T-cell (primary cell): ENCODE results near the gene VTI1A. TPM values are rescaled to one million over a fixed set of nuclear protein-coding genes. Genes with fewer than 3 reads are reported as not detected.
"Not testable (repeated sequence)": the region's sequence is repeated elsewhere in the genome, so short reads cannot be mapped to it uniquely, and the experiment has no call there.

Experiments
- ATAC-seq, 4 experiments: fragments of 200-7000 bp in 3 of 4; fragments of 150-1000 bp in 1 of 4; cut with Tn5 transposase; replicated peaks in 1 of 4; 1 replicate in 3 of 4; 2 replicates in 1 of 4; pipeline ENCODE4 v1.10.0; 2021; ENCODE audit warnings: moderate library complexity in 3 of 4, mild to moderate bottlenecking in 2 of 4, moderate number of reproducible peaks in 1 of 4
- CTCF ChIA-PET, 2 donors: fragments of 300-600 bp; sonication (Branson Sonifier 250); formaldehyde crosslinking; loops; one replicate each; lab custom pipeline; 2022; ENCODE audit warnings: antibody characterized with exemption in 2 of 2; lab: Charles Lee
- POLR2A ChIA-PET, 2 donors: fragments of 300-600 bp; sonication (Branson Sonifier 250); formaldehyde crosslinking; loops; one replicate each; lab custom pipeline; 2022; ENCODE audit warnings: antibody characterized with exemption in 2 of 2; lab: Charles Lee
- DNase-seq, 35 experiments: peaks; one replicate each; pipeline versions ENCODE4 v3.0.0 to v3.0.0-alpha.2; 2013 to 2023
- H3K27ac ChIP-seq: one replicate; pipeline ENCODE4 v1.5.1; 2013; ENCODE audit warnings: low read length
- H3K27me3 ChIP-seq, 2 experiments: replicated peaks in 1 of 2; 1 replicate in 1 of 2; 2 replicates in 1 of 2; pipeline versions ENCODE4 v1.6.1 to v1.7.0; 2013; ENCODE audit warnings: low read length in 1 of 2, mixed read lengths in 1 of 2; ENCODE audit not compliant: control insufficient read depth in 2 of 2, insufficient read depth in 2 of 2; ENCODE audit errors: extremely low read depth in 1 of 2
- H3K36me3 ChIP-seq, 2 donors: 1 replicate in 1 of 2; 2 replicates in 1 of 2; pipeline versions ENCODE4 v1.6.1 to v1.7.0; 2013; ENCODE audit warnings: low read length in 1 of 2; ENCODE audit not compliant: control insufficient read depth in 2 of 2, insufficient read depth in 1 of 2; ENCODE audit errors: extremely low read depth in 1 of 2
- H3K4me1 ChIP-seq, 2 experiments: 1 replicate in 1 of 2; 2 replicates in 1 of 2; pipeline versions ENCODE4 v1.6.1 to v1.7.0; 2013; ENCODE audit warnings: low read length in 2 of 2, mixed read lengths in 1 of 2; ENCODE audit not compliant: insufficient read depth in 2 of 2, control insufficient read depth in 1 of 2; ENCODE audit errors: extremely low read depth in 1 of 2
- H3K4me3 ChIP-seq, 2 donors: 1 replicate in 1 of 2; 2 replicates in 1 of 2; pipeline versions ENCODE4 v1.5.1 to v1.7.0; 2013; ENCODE audit warnings: mild to moderate bottlenecking in 2 of 2, low read length in 1 of 2, moderate library complexity in 1 of 2; ENCODE audit not compliant: control insufficient read depth in 1 of 2; ENCODE audit errors: extremely low read depth in 1 of 2
- H3K9me3 ChIP-seq: 2 replicates; pipeline ENCODE4 v1.7.0; 2013
- H3K27ac Mint-ChIP-seq, 2 donors: one replicate each; pipeline ENCODE4 v1.8.0; 2020 to 2021; ENCODE audit warnings: mild to moderate bottlenecking in 2 of 2, mixed read lengths in 2 of 2
- H3K27me3 Mint-ChIP-seq, 2 donors: one replicate each; pipeline ENCODE4 v1.8.0; 2021 to 2022; ENCODE audit warnings: mixed read lengths in 2 of 2
- H3K36me3 Mint-ChIP-seq: one replicate; pipeline ENCODE4 v1.8.0; 2021; ENCODE audit warnings: mixed read lengths
- H3K4me1 Mint-ChIP-seq, 3 donors: one replicate each; pipeline ENCODE4 v1.8.0; 2020 to 2022; ENCODE audit warnings: mixed read lengths in 3 of 3, mild to moderate bottlenecking in 1 of 3
- H3K4me3 Mint-ChIP-seq, 3 donors: one replicate each; pipeline ENCODE4 v1.8.0; 2020 to 2022; ENCODE audit warnings: mild to moderate bottlenecking in 3 of 3, mixed read lengths in 3 of 3, moderate library complexity in 3 of 3
- H3K9me3 Mint-ChIP-seq, 3 donors: one replicate each; pipeline ENCODE4 v1.8.0; 2020 to 2022; ENCODE audit warnings: mixed read lengths in 3 of 3
- WGBS: methylation state at CpG from one replicate; pipeline ENCODE4 v1.1.5; 2013; ENCODE audit warnings: missing lambda C conversion rate; ENCODE audit not compliant: insufficient coverage; 5-methylcytosine and 5-hydroxymethylcytosine counted together
- total RNA-seq, 35 experiments: library from RNA in 6 of 35; stranded (reverse) in 6 of 35; fragments of 120-200 nt in 1 of 35; gene quantifications; one replicate each; pipeline versions ENCODE4 v1.2.1 to v1.2.4 and lab custom pipeline; 2013 to 2026

VTI1A gene
- total RNA-seq, 5 donors from 2014 or later (not counting 1 experiment from before 2014, with no cell fraction given), result 41.3 to 53.6 (median 43.5) TPM

GRCh38 chr10:112858986-112859651, 412.1 kb downstream of the VTI1A start:
- WGBS, result 56% methylated on average over 3 of the region's 10 CpGs
- H3K4me3 Mint-ChIP-seq, result no peak overlapping the region
- CTCF ChIA-PET, result no interaction called here

GRCh38 chr10:112859793-112860192, 412.8 kb downstream of the VTI1A start:
- ChIA-PET CTCF (no interaction called here), POLR2A (no interaction called here)
- no peaks in the 10 kb centered on the region for H3K27me3 ChIP-seq
- ATAC-seq (no peak), DNase-seq (no peak)
- 83% methylated on average over 4 of the region's 4 CpGs for WGBS
- H3K36me3 ChIP-seq, result no peaks in the 10 kb centered on the region
- Mint-ChIP-seq H3K4me1 (no peaks in the 10 kb centered on the region), H3K4me3 (no peak overlapping the region), H3K27me3 (no peaks in the 10 kb centered on the region), H3K27ac (no peak overlapping the region), H3K9me3 (peaks cover 0 to 10% (median 6%) of the 10 kb centered on the region in 3 donors), H3K36me3 (no peaks in the 10 kb centered on the region)
- H3K9me3 ChIP-seq, result no peaks in the 10 kb centered on the region
- H3K4me1 ChIP-seq, result no peaks in the 10 kb centered on the region
- H3K27ac ChIP-seq, result no peak overlapping the region
- no peak overlapping the region for H3K4me3 ChIP-seq

More at GRCh38 chr10:112858986-112859651, 412.1 kb downstream of the VTI1A start:
- no peak for ATAC-seq
- Mint-ChIP-seq H3K27ac (no peak overlapping the region), H3K36me3 (no peaks in the 10 kb centered on the region), H3K4me1 (no peaks in the 10 kb centered on the region), H3K9me3 (peaks cover 0 to 10% (median 5%) of the 10 kb centered on the region in 3 donors), H3K27me3 (no peaks in the 10 kb centered on the region)
- no peaks in the 10 kb centered on the region for H3K4me1 ChIP-seq
- no peaks in the 10 kb centered on the region for H3K36me3 ChIP-seq
- no peaks in the 10 kb centered on the region for H3K27me3 ChIP-seq
- H3K27ac ChIP-seq, result no peak overlapping the region
- no peak for DNase-seq
- no peaks in the 10 kb centered on the region for H3K9me3 ChIP-seq
- H3K4me3 ChIP-seq, result no peak overlapping the region
- POLR2A ChIA-PET, result no interaction called here

GRCh38 chr10:112863461-112863860, 416.4 kb downstream of the VTI1A start:
- not testable (repeated sequence) for H3K36me3 ChIP-seq, H3K9me3 ChIP-seq, H3K4me1 ChIP-seq, DNase-seq, H3K27ac Mint-ChIP-seq, H3K27ac ChIP-seq, H3K4me3 ChIP-seq, H3K4me1 Mint-ChIP-seq, ATAC-seq, H3K36me3 Mint-ChIP-seq, H3K4me3 Mint-ChIP-seq, H3K27me3 ChIP-seq, H3K27me3 Mint-ChIP-seq
- no CpG with 5 or more reads among the region's 2 CpGs for WGBS
- peaks cover 3 to 14% (median 6%) of the 10 kb centered on the region in 3 donors for H3K9me3 Mint-ChIP-seq
- ChIA-PET CTCF (interaction anchor here in 1 of 2 donors (0.6 kb wide), 1 partner anchor 1190 kb away, joined by 3 read pairs; no protein-coding TSS in a partner anchor), POLR2A (interaction anchor here in 1 of 2 donors (0.6 kb wide), 1 partner anchor 51 kb away, joined by 6 read pairs; no protein-coding TSS in a partner anchor)

Other genes starting within 250 kb of the VTI1A start
- not detected for gene TECTB, start 163.8 kb upstream of the VTI1A start, total RNA-seq
- 10 to 100 TPM; 36.0 to 48.9 (median 39.9) TPM for gene ACSL5, start 73.1 kb upstream of the VTI1A start, total RNA-seq
- gene ZDHHC6, start 301 bp upstream of the VTI1A start, total RNA-seq, result 10 to 100 TPM; 39.4 to 51.4 (median 45.9) TPM